Breast epithelium (tissue), 3 donors: ENCODE data around the gene CHERP.

Experiments used
- POLR2A ChIP-seq: fragments of 450-650 bp; IDR thresholded peaks from one replicate; pipeline ENCODE4 v1.6.1; 2016; ENCODE audit warnings: antibody characterized with exemption, mild to moderate bottlenecking, moderate library complexity
- POLR2AphosphoS5 ChIP-seq, 3 donors: sonication (generic); formaldehyde crosslinking; IDR thresholded peaks; one replicate each; pipeline ENCODE4 v1.6.1; 2017; ENCODE audit warnings: antibody characterized with exemption in 3 of 3
- TF ChIP-seq, protein P1 (sequence below), 3 donors: fragments of 450-650 bp; IDR thresholded peaks; one replicate each; pipeline ENCODE4 v1.5.1; 2016 to 2017; ENCODE audit warnings: antibody characterized with exemption in 3 of 3, mild to moderate bottlenecking in 3 of 3, moderate library complexity in 3 of 3

DNA sequence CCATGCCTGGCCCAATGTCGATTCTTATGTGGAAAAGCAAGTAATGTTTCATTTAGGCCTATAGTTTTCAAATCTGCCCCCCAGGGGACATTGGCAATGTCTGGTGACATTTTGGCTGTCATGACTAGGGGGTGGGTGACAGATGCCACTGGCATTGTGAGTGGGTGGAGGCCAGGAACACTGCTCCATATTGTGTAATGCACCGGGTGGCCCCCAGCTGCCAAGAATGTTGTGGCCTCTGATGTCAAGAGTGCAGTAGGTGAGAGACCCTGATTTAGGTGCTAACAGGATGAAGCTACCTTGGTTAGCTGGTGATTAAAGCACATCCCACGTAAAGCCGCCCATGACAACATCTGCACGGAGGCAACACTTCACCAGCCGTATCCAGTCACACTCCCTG, 35.3 kb downstream of the CHERP start:
- TF ChIP-seq, protein P1, sequence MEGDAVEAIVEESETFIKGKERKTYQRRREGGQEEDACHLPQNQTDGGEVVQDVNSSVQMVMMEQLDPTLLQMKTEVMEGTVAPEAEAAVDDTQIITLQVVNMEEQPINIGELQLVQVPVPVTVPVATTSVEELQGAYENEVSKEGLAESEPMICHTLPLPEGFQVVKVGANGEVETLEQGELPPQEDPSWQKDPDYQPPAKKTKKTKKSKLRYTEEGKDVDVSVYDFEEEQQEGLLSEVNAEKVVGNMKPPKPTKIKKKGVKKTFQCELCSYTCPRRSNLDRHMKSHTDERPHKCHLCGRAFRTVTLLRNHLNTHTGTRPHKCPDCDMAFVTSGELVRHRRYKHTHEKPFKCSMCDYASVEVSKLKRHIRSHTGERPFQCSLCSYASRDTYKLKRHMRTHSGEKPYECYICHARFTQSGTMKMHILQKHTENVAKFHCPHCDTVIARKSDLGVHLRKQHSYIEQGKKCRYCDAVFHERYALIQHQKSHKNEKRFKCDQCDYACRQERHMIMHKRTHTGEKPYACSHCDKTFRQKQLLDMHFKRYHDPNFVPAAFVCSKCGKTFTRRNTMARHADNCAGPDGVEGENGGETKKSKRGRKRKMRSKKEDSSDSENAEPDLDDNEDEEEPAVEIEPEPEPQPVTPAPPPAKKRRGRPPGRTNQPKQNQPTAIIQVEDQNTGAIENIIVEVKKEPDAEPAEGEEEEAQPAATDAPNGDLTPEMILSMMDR (IDR thresholded peaks at IDR 0.05): no peak
- TF ChIP-seq POLR2A (no peak), POLR2AphosphoS5 (IDR thresholded peaks at IDR 0.05) (peak in 1 of 3 donors; percentile 42)
